MCF 10A (cell line): ENCODE data around the gene OR8G1. TPM values are rescaled to one million over a fixed set of nuclear protein-coding genes. Genes with fewer than 3 reads are reported as not detected.

Source experiments
- BruUV-seq: library from RNA; stranded (reverse); fragments of 400-500 nt; replicated peaks from 2 replicates; lab custom pipeline; 2021; lab: Mats Ljungman, UMichigan
- CTCF ChIA-PET: fragments of 300-600 bp; sonication (Branson Sonifier 250); formaldehyde crosslinking; extraction: SDS; loops from one replicate; lab custom pipeline; 2021; ENCODE audit warnings: antibody characterized with exemption, inconsistent platforms; lab: Yijun Ruan, JAX
- POLR2A ChIA-PET: fragments of 300-600, 350-650 bp; sonication (Branson Sonifier 250); formaldehyde crosslinking; extraction: SDS; loops from one replicate; lab custom pipeline; 2020; ENCODE audit warnings: antibody characterized with exemption, inconsistent platforms; lab: Yijun Ruan, JAX
- DNase-seq: peaks from one replicate; pipeline ENCODE4 v3.0.0-alpha.2; 2018; ENCODE audit not compliant: unreplicated experiment
- H3K27ac Mint-ChIP-seq: one replicate; pipeline ENCODE4 v1.8.0; 2022; ENCODE audit warnings: mild to moderate bottlenecking, low read depth, mixed read lengths; ENCODE audit not compliant: unreplicated experiment
- H3K27me3 Mint-ChIP-seq: one replicate; pipeline ENCODE4 v1.8.0; 2022; ENCODE audit warnings: mixed read lengths; ENCODE audit not compliant: insufficient read depth, unreplicated experiment
- H3K36me3 Mint-ChIP-seq: one replicate; pipeline ENCODE4 v1.8.0; 2022; ENCODE audit warnings: mild to moderate bottlenecking, moderate library complexity, mixed read lengths; ENCODE audit not compliant: insufficient read depth, unreplicated experiment
- H3K4me1 Mint-ChIP-seq: one replicate; pipeline ENCODE4 v1.8.0; 2022; ENCODE audit warnings: mixed read lengths; ENCODE audit not compliant: insufficient read depth, unreplicated experiment
- H3K4me3 Mint-ChIP-seq: one replicate; pipeline ENCODE4 v1.8.0; 2022; ENCODE audit warnings: mild to moderate bottlenecking, moderate library complexity, mixed read lengths; ENCODE audit not compliant: unreplicated experiment
- H3K9me3 Mint-ChIP-seq: one replicate; pipeline ENCODE4 v1.8.0; 2022; ENCODE audit warnings: mixed read lengths; ENCODE audit not compliant: unreplicated experiment
- CTCF ChIP-seq: fragments of 200-600 bp; IDR thresholded peaks from one replicate; pipeline ENCODE4 v1.8.0; 2022; ENCODE audit warnings: antibody characterized with exemption, mild to moderate bottlenecking; ENCODE audit not compliant: unreplicated experiment
- intact Hi-C: fragments of 100-400 bp; cut with micrococcal nuclease; formaldehyde crosslinking; loops from 2 replicates; pipeline ENCODE4 v1.14.1; 2022
- total RNA-seq: library from RNA; stranded (reverse); gene quantifications from 2 replicates; pipeline ENCODE4 v1.2.3, GENCODE V29; 2022

OR8G1 gene
- total RNA-seq, 1 experiment from 2014 or later, result not detected

GRCh38 chr11:124200671-124201070, 40.2 kb upstream of the OR8G1 start:
- ChIA-PET CTCF (interaction anchor here (0.7 kb wide), 2 partner anchors 91 to 159 kb away, joined by 3 read pairs; no protein-coding TSS in a partner anchor), POLR2A (no interaction called here)
- Mint-ChIP-seq H3K4me1 (no peaks in the 10 kb centered on the region), H3K4me3 (no peak overlapping the region), H3K27me3 (peaks cover 16% of the 10 kb centered on the region), H3K36me3 (no peaks in the 10 kb centered on the region), H3K27ac (no peak overlapping the region), H3K9me3 (no peaks in the 10 kb centered on the region)
- BruUV-seq, result no TSS peak
- intact Hi-C loops, result no loop called here
- DNase-seq, result no peak
- TF ChIP-seq CTCF, result no peak

- no peak overlapping the region for H3K27ac Mint-ChIP-seq
- H3K4me1 Mint-ChIP-seq, result no peaks in the 10 kb centered on the region
- intact Hi-C loops, result no loop called here
- no peak for TF ChIP-seq CTCF
- no peaks in the 10 kb centered on the region for H3K36me3 Mint-ChIP-seq
- POLR2A ChIA-PET, result no interaction called here
- no peaks in the 10 kb centered on the region for H3K9me3 Mint-ChIP-seq
- no peak overlapping the region for H3K4me3 Mint-ChIP-seq
- CTCF ChIA-PET, result no interaction called here
- H3K27me3 Mint-ChIP-seq, result peaks cover 18% of the 10 kb centered on the region
- no TSS peak for BruUV-seq
- no peak for DNase-seq
Measured at GRCh38 chr11:124202951-124203350, 37.9 kb upstream of the OR8G1 start.

- intact Hi-C loops, result no loop called here
- Mint-ChIP-seq H3K36me3 (no peaks in the 10 kb centered on the region), H3K4me1 (no peaks in the 10 kb centered on the region), H3K27ac (no peak overlapping the region), H3K9me3 (no peaks in the 10 kb centered on the region), H3K4me3 (no peak overlapping the region), H3K27me3 (peaks cover 16% of the 10 kb centered on the region)
- TF ChIP-seq CTCF, result no peak
- DNase-seq, result no peak
- BruUV-seq, result no TSS peak
- ChIA-PET POLR2A (no interaction called here), CTCF (interaction anchor here (1.0 kb wide), 1 partner anchor 9 kb away, joined by 5 read pairs; no protein-coding TSS in a partner anchor)
Measured at GRCh38 chr11:124204008-124204407, 36.9 kb upstream of the OR8G1 start.

GRCh38 chr11:124207102-124207792, 33.6 kb upstream of the OR8G1 start:
- no peak for DNase-seq
- BruUV-seq, result no TSS peak
- H3K36me3 Mint-ChIP-seq, result no peaks in the 10 kb centered on the region
- no peaks in the 10 kb centered on the region for H3K4me1 Mint-ChIP-seq
- peaks cover 22% of the 10 kb centered on the region for H3K27me3 Mint-ChIP-seq
- no peak overlapping the region for H3K27ac Mint-ChIP-seq
- ChIA-PET POLR2A (no interaction called here), CTCF (interaction anchor here (0.6 to 1.3 kb wide), 3 partner anchors 13 to 653 kb away, joined by 3 to 4 read pairs (median 3); no protein-coding TSS in a partner anchor)
- no peak overlapping the region for H3K4me3 Mint-ChIP-seq
- no peak for TF ChIP-seq CTCF
- H3K9me3 Mint-ChIP-seq, result no peaks in the 10 kb centered on the region
- intact Hi-C loops, result no loop called here
